ENCODE data around the gene AHI1.

- TF ChIP-seq CTCF (conservative IDR thresholded peaks at IDR 0.05; ENCODE audit: low read depth, low read length): no peak
- TF ChIP-seq EZH2 (IDR thresholded peaks at IDR 0.05; ENCODE audit: borderline replicate concordance, low read depth, low read length, poor library complexity, severe bottlenecking): no peak
Observed at GRCh38 chr6:135243871-135244796, 253.4 kb downstream of the AHI1 start.
